ENCODE data around the gene LSM14B.
"Not testable (repeated sequence)": the region's sequence is repeated elsewhere in the genome, so short reads cannot be mapped to it uniquely, and the experiment has no call there.

The LSM14B gene

GRCh38 chr20:62114894-62115293, 7.4 kb upstream of the LSM14B start:
- no peak overlapping the region for H3K27ac ChIP-seq (ENCODE audit: low read depth, low read length, severe bottlenecking)
- H3K4me1 ChIP-seq (ENCODE audit: control insufficient read depth, insufficient read depth, low read length, poor library complexity, severe bottlenecking): no peaks in the 10 kb centered on the region
- H3K9me3 ChIP-seq (ENCODE audit: control insufficient read depth, low read length): peaks cover 14% of the 10 kb centered on the region
- H3K36me3 ChIP-seq (ENCODE audit: control insufficient read depth, insufficient read depth, low read length): no peaks in the 10 kb centered on the region
- no peak overlapping the region for H3K4me3 ChIP-seq (ENCODE audit: extremely low read depth, insufficient read depth, low read length, poor library complexity, severe bottlenecking)
- 32 to 38% methylated on average over 4 to 8 of the region's 8 CpGs for WGBS, 2 experiments (ENCODE audit: insufficient coverage in 2 of 2)

GRCh38 chr20:62115800-62116407, 6.4 kb upstream of the LSM14B start:
- WGBS, 2 experiments (ENCODE audit: insufficient coverage in 2 of 2): 84 to 94% methylated on average over 3 to 5 of the region's 7 CpGs
- not testable (repeated sequence) for H3K4me1 ChIP-seq (ENCODE audit: control insufficient read depth, insufficient read depth, low read length, poor library complexity, severe bottlenecking); H3K27ac ChIP-seq (ENCODE audit: low read depth, low read length, severe bottlenecking); H3K4me3 ChIP-seq (ENCODE audit: extremely low read depth, insufficient read depth, low read length, poor library complexity, severe bottlenecking); H3K36me3 ChIP-seq (ENCODE audit: control insufficient read depth, insufficient read depth, low read length)
- peaks cover 14% of the 10 kb centered on the region for H3K9me3 ChIP-seq (ENCODE audit: control insufficient read depth, low read length)

GRCh38 chr20:62116558-62117361, 5.5 kb upstream of the LSM14B start:
- Histone ChIP-seq H3K36me3 (ENCODE audit: control insufficient read depth, insufficient read depth, low read length) (no peaks in the 10 kb centered on the region), H3K4me1 (ENCODE audit: control insufficient read depth, insufficient read depth, low read length, poor library complexity, severe bottlenecking) (no peaks in the 10 kb centered on the region), H3K27ac (ENCODE audit: low read depth, low read length, severe bottlenecking) (no peak overlapping the region), H3K9me3 (ENCODE audit: control insufficient read depth, low read length) (peaks cover 14% of the 10 kb centered on the region), H3K4me3 (ENCODE audit: extremely low read depth, insufficient read depth, low read length, poor library complexity, severe bottlenecking) (no peak overlapping the region)
- WGBS, 2 experiments (ENCODE audit: insufficient coverage in 2 of 2): 86 to 90% methylated on average over 32 to 35 of the region's 38 CpGs

- H3K27ac ChIP-seq (ENCODE audit: low read depth, low read length, severe bottlenecking): no peak overlapping the region
- no peaks in the 10 kb centered on the region for H3K4me1 ChIP-seq (ENCODE audit: control insufficient read depth, insufficient read depth, low read length, poor library complexity, severe bottlenecking)
- 41 to 48% methylated on average over 8 to 9 of the region's 9 CpGs for WGBS, 2 experiments (ENCODE audit: insufficient coverage in 2 of 2)
- no peak overlapping the region for H3K4me3 ChIP-seq (ENCODE audit: extremely low read depth, insufficient read depth, low read length, poor library complexity, severe bottlenecking)
- peaks cover 11% of the 10 kb centered on the region for H3K9me3 ChIP-seq (ENCODE audit: control insufficient read depth, low read length)
- H3K36me3 ChIP-seq (ENCODE audit: control insufficient read depth, insufficient read depth, low read length): no peaks in the 10 kb centered on the region
Observed at GRCh38 chr20:62117362-62117646, 5.0 kb upstream of the LSM14B start.

- Histone ChIP-seq H3K27ac (ENCODE audit: low read depth, low read length, severe bottlenecking) (no peak overlapping the region), H3K9me3 (ENCODE audit: control insufficient read depth, low read length) (peaks cover 8% of the 10 kb centered on the region), H3K4me3 (ENCODE audit: extremely low read depth, insufficient read depth, low read length, poor library complexity, severe bottlenecking) (no peak overlapping the region), H3K4me1 (ENCODE audit: control insufficient read depth, insufficient read depth, low read length, poor library complexity, severe bottlenecking) (no peaks in the 10 kb centered on the region), H3K36me3 (ENCODE audit: control insufficient read depth, insufficient read depth, low read length) (no peaks in the 10 kb centered on the region)
- WGBS, 2 experiments (ENCODE audit: insufficient coverage in 2 of 2): 56 to 63% methylated on average over 9 to 13 of the region's 15 CpGs
Observed at GRCh38 chr20:62117658-62118057, 4.6 kb upstream of the LSM14B start.

- 80 to 83% methylated on average over 11 to 13 of the region's 21 CpGs for WGBS, 2 experiments (ENCODE audit: insufficient coverage in 2 of 2)
- H3K4me3 ChIP-seq (ENCODE audit: extremely low read depth, insufficient read depth, low read length, poor library complexity, severe bottlenecking): no peak overlapping the region
- H3K27ac ChIP-seq (ENCODE audit: low read depth, low read length, severe bottlenecking): no peak overlapping the region
- H3K36me3 ChIP-seq (ENCODE audit: control insufficient read depth, insufficient read depth, low read length): no peaks in the 10 kb centered on the region
- H3K9me3 ChIP-seq (ENCODE audit: control insufficient read depth, low read length): peaks cover under 1% of the 10 kb centered on the region
- peaks cover under 1% of the 10 kb centered on the region for H3K4me1 ChIP-seq (ENCODE audit: control insufficient read depth, insufficient read depth, low read length, poor library complexity, severe bottlenecking)
Observed at GRCh38 chr20:62118113-62119043, 3.9 kb upstream of the LSM14B start.

GRCh38 chr20:62119115-62119514, 3.2 kb upstream of the LSM14B start:
- 90 to 94% methylated on average over 2 to 5 of the region's 5 CpGs for WGBS, 2 experiments (ENCODE audit: insufficient coverage in 2 of 2)
- no peak overlapping the region for H3K4me3 ChIP-seq (ENCODE audit: extremely low read depth, insufficient read depth, low read length, poor library complexity, severe bottlenecking)
- no peak overlapping the region for H3K27ac ChIP-seq (ENCODE audit: low read depth, low read length, severe bottlenecking)
- H3K36me3 ChIP-seq (ENCODE audit: control insufficient read depth, insufficient read depth, low read length): peaks cover under 1% of the 10 kb centered on the region
- H3K9me3 ChIP-seq (ENCODE audit: control insufficient read depth, low read length): no peaks in the 10 kb centered on the region
- peaks cover 8% of the 10 kb centered on the region for H3K4me1 ChIP-seq (ENCODE audit: control insufficient read depth, insufficient read depth, low read length, poor library complexity, severe bottlenecking)

GRCh38 chr20:62119591-62120364, 2.5 kb upstream of the LSM14B start:
- peaks cover 8% of the 10 kb centered on the region for H3K4me1 ChIP-seq (ENCODE audit: control insufficient read depth, insufficient read depth, low read length, poor library complexity, severe bottlenecking)
- H3K36me3 ChIP-seq (ENCODE audit: control insufficient read depth, insufficient read depth, low read length): peaks cover 7% of the 10 kb centered on the region
- 64 to 81% methylated on average over 8 of the region's 10 CpGs for WGBS, 2 experiments (ENCODE audit: insufficient coverage in 2 of 2)
- H3K9me3 ChIP-seq (ENCODE audit: control insufficient read depth, low read length): no peaks in the 10 kb centered on the region
- no peak overlapping the region for H3K4me3 ChIP-seq (ENCODE audit: extremely low read depth, insufficient read depth, low read length, poor library complexity, severe bottlenecking)
- H3K27ac ChIP-seq (ENCODE audit: low read depth, low read length, severe bottlenecking): no peak overlapping the region

GRCh38 chr20:62120365-62120762, 1.9 kb upstream of the LSM14B start:
- Histone ChIP-seq H3K9me3 (ENCODE audit: control insufficient read depth, low read length) (no peaks in the 10 kb centered on the region), H3K36me3 (ENCODE audit: control insufficient read depth, insufficient read depth, low read length) (peaks cover 13% of the 10 kb centered on the region), H3K27ac (ENCODE audit: low read depth, low read length, severe bottlenecking) (no peak overlapping the region), H3K4me3 (ENCODE audit: extremely low read depth, insufficient read depth, low read length, poor library complexity, severe bottlenecking) (no peak overlapping the region), H3K4me1 (ENCODE audit: control insufficient read depth, insufficient read depth, low read length, poor library complexity, severe bottlenecking) (peaks cover 8% of the 10 kb centered on the region)
- WGBS, 2 experiments (ENCODE audit: insufficient coverage in 2 of 2): 83 to 97% methylated on average over 4 to 5 of the region's 5 CpGs
